Measurements from ENCODE around the gene STK33. TPM values are rescaled to one million over a fixed set of nuclear protein-coding genes. Genes with fewer than 3 reads are reported as not detected.

STK33 gene
- total and polyA plus RNA-seq, 2 of the 13 experiments (the other 11 are each of a cell fraction or from before 2014, with no cell fraction given): 2.7 to 12.6 TPM

- ChIA-PET POLR2A (no interaction called here), CTCF (ENCODE audit: low intra/inter-chr PET ratio, low total read pairs) (no interaction called here)
- Histone ChIP-seq H3K36me3 (replicated peaks in 1 of 2; ENCODE audit: control insufficient read depth in 1 of 2, insufficient read depth in 2 of 2, low read length in 2 of 2) (no peaks in the 10 kb centered on the region), H3K4me3 (replicated peaks in 1 of 3; ENCODE audit: insufficient read depth in 1 of 3, low read depth in 2 of 3, low read length in 3 of 3) (no peak overlapping the region), H2AFZ (ENCODE audit: low read length) (no peak overlapping the region), H3K4me2 (ENCODE audit: low read depth, low read length) (no peak overlapping the region), H4K20me1 (ENCODE audit: insufficient read depth, low read length) (no peaks in the 10 kb centered on the region), H3K9ac (ENCODE audit: insufficient read depth, low read depth, low read length) (no peak overlapping the region), H3K79me2 (ENCODE audit: insufficient read depth, low read length) (no peaks in the 10 kb centered on the region), H3K27ac (ENCODE audit: extremely low read length, insufficient read depth, low read length) (no peak overlapping the region), H3K4me1 (ENCODE audit: insufficient read depth, low read length) (no peaks in the 10 kb centered on the region), H3K27me3 (ENCODE audit: control insufficient read depth in 1 of 2, insufficient read depth in 2 of 2, low read length in 2 of 2) (no peaks in the 10 kb centered on the region; a peak in 1 of 5 replicates), H3K9me3 (ENCODE audit: low read length) (no peaks in the 10 kb centered on the region)
- TF ChIP-seq ZBTB1 (CRISPR knock-in tag; IDR thresholded peaks at IDR 0.05; ENCODE audit: borderline replicate concordance) (no peak), TEF (CRISPR knock-in tag; IDR thresholded peaks at IDR 0.05) (no peak), NAIF1 (CRISPR knock-in tag; IDR thresholded peaks at IDR 0.05; ENCODE audit: borderline replicate concordance) (no peak), HMGA1 (CRISPR knock-in tag; conservative IDR thresholded peaks at IDR 0.05) (no peak), SNAPC2 (CRISPR knock-in tag; IDR thresholded peaks at IDR 0.05) (no peak), ZNF562 (CRISPR knock-in tag; IDR thresholded peaks at IDR 0.05; ENCODE audit: borderline replicate concordance) (no peak), ZNF367 (CRISPR knock-in tag; IDR thresholded peaks at IDR 0.05; ENCODE audit: borderline replicate concordance) (no peak), STAT5B (CRISPR knock-in tag; IDR thresholded peaks at IDR 0.05) (no peak), ZNF253 (CRISPR knock-in tag; IDR thresholded peaks at IDR 0.05; ENCODE audit: borderline replicate concordance) (no peak), CENPT (CRISPR knock-in tag; IDR thresholded peaks at IDR 0.05; ENCODE audit: low read depth) (no peak)
- TF ChIP-seq, protein P1, sequence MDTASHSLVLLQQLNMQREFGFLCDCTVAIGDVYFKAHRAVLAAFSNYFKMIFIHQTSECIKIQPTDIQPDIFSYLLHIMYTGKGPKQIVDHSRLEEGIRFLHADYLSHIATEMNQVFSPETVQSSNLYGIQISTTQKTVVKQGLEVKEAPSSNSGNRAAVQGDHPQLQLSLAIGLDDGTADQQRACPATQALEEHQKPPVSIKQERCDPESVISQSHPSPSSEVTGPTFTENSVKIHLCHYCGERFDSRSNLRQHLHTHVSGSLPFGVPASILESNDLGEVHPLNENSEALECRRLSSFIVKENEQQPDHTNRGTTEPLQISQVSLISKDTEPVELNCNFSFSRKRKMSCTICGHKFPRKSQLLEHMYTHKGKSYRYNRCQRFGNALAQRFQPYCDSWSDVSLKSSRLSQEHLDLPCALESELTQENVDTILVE (CRISPR knock-in tag; IDR thresholded peaks at IDR 0.05): no peak
- ATAC-seq (no peak), FAIRE-seq (no peak), DNase-seq (ENCODE audit: low spot score) (no peak)
- WGBS (ENCODE audit: low lambda C conversion rate): 7% methylated on average over 5 of the region's 7 CpGs
- BruUV-seq (replicated peaks): no TSS peak
- intact Hi-C loops (cut with micrococcal nuclease; ENCODE audit: unreplicated experiment) (no loop called here), in situ Hi-C loops (cut with HindIII; ENCODE audit: extremely low pct_ligation_motif_present, low pct_unique_long_range_greater_than_20kb) (no loop called here)
These were observed 225.8 kb downstream of the STK33 start for GRCh38 chr11:8368194-8368593.
